ENCODE results near the gene COPS9. TPM values are rescaled to one million over a fixed set of nuclear protein-coding genes. Genes with fewer than 3 reads are reported as not detected.

COPS9 gene
- total and polyA plus RNA-seq, 12 donors: 63.7 to 469 (median 152) TPM

GRCh38 chr2:240183006-240183874 is 47.1 kb upstream of the COPS9 start:
- TF ChIP-seq CTCF (IDR thresholded peaks at IDR 0.05) (no peak), POLR2A (IDR thresholded peaks at IDR 0.05) (no peak)
- DNase-seq: no peak
- H3K4me1 ChIP-seq (replicated peaks in 1 of 2): no peaks in the 10 kb centered on the region
- WGBS, 4 donors: 74 to 82% (median 77%) methylated on average over 17 to 22 of the region's 22 CpGs
- H3K27me3 ChIP-seq: no peaks in the 10 kb centered on the region
- no peak overlapping the region for H3K27ac ChIP-seq
- intact Hi-C loops (cut with DNase I): no loop called here
- H3K36me3 ChIP-seq (replicated peaks in 1 of 2): no peaks in the 10 kb centered on the region
- H3K4me3 ChIP-seq: no peak overlapping the region
- H3K9me3 ChIP-seq (replicated peaks in 1 of 3): no peaks in the 10 kb centered on the region

- Histone ChIP-seq H3K27me3 (no peaks in the 10 kb centered on the region), H3K27ac (no peak overlapping the region), H3K4me3 (no peak overlapping the region), H3K9me3 (replicated peaks in 1 of 3) (no peaks in the 10 kb centered on the region), H3K36me3 (replicated peaks in 1 of 2) (no peaks in the 10 kb centered on the region), H3K4me1 (replicated peaks in 1 of 2) (no peaks in the 10 kb centered on the region)
- DNase-seq: no peak
- TF ChIP-seq POLR2A (IDR thresholded peaks at IDR 0.05) (no peak), CTCF (IDR thresholded peaks at IDR 0.05) (no peak)
- intact Hi-C loops (cut with DNase I): no loop called here
- WGBS, 4 donors: 70 to 90% (median 87%) methylated on average over 2 to 4 of the region's 4 CpGs
Measured at GRCh38 chr2:240182476-240182875, 46.4 kb upstream of the COPS9 start.

GRCh38 chr2:240182001-240182400 is 45.9 kb upstream of the COPS9 start:
- no peaks in the 10 kb centered on the region for H3K27me3 ChIP-seq
- H3K9me3 ChIP-seq (replicated peaks in 1 of 3): no peaks in the 10 kb centered on the region
- intact Hi-C loops (cut with DNase I): no loop called here
- 86 to 93% (median 89%) methylated on average over 5 of the region's 5 CpGs for WGBS, 4 donors
- no peaks in the 10 kb centered on the region for H3K36me3 ChIP-seq (replicated peaks in 1 of 2)
- no peak for DNase-seq
- no peak overlapping the region for H3K27ac ChIP-seq
- no peak overlapping the region for H3K4me3 ChIP-seq
- no peak for TF ChIP-seq POLR2A (IDR thresholded peaks at IDR 0.05)
- TF ChIP-seq CTCF (IDR thresholded peaks at IDR 0.05): no peak
- no peaks in the 10 kb centered on the region for H3K4me1 ChIP-seq (replicated peaks in 1 of 2)

- WGBS, 4 donors: 74 to 82% (median 78%) methylated on average over 7 to 8 of the region's 8 CpGs
- Histone ChIP-seq H3K9me3 (replicated peaks in 1 of 3) (no peaks in the 10 kb centered on the region), H3K36me3 (replicated peaks in 1 of 2) (no peaks in the 10 kb centered on the region), H3K4me3 (no peak overlapping the region), H3K4me1 (replicated peaks in 1 of 2) (no peaks in the 10 kb centered on the region), H3K27me3 (peaks cover 4% of the 10 kb centered on the region), H3K27ac (no peak overlapping the region)
- TF ChIP-seq CTCF (IDR thresholded peaks at IDR 0.05) (no peak), POLR2A (IDR thresholded peaks at IDR 0.05) (no peak)
- no peak for DNase-seq
- intact Hi-C loops (cut with DNase I): no loop called here
Measured at GRCh38 chr2:240179941-240180666, 44.0 kb upstream of the COPS9 start.
